Astrocyte (in vitro differentiated cells and primary cell): ENCODE data around the gene ABCG2. TPM values are rescaled to one million over a fixed set of nuclear protein-coding genes. Genes with fewer than 3 reads are reported as not detected.

Source experiments
- DNase-seq: peaks from one replicate; pipeline ENCODE4 v3.0.0-alpha.2; 2010; ENCODE audit warnings: low read depth
- FAIRE-seq: peaks from 2 replicates; lab custom pipeline; 2011; peaks lifted over from hg19 to GRCh38; lab: Jason Lieb, UNC
- H2AFZ ChIP-seq: 2 replicates; pipeline ENCODE4 v1.6.0; 2012; ENCODE audit warnings: low read depth, low read length, inconsistent platforms
- H3K27ac ChIP-seq: 2 replicates; pipeline ENCODE4 v1.5.1; 2011; ENCODE audit warnings: low read depth, low read length, inconsistent platforms
- H3K27me3 ChIP-seq: 2 replicates; pipeline ENCODE4 v1.6.0; 2011; ENCODE audit warnings: low read length, inconsistent platforms; ENCODE audit not compliant: insufficient read depth
- H3K36me3 ChIP-seq: 2 replicates; pipeline ENCODE4 v1.5.1; 2011; ENCODE audit warnings: low read length, inconsistent platforms; ENCODE audit not compliant: insufficient read depth
- H3K4me1 ChIP-seq: 2 replicates; pipeline ENCODE4 v1.5.1; 2011; ENCODE audit warnings: low read length, inconsistent platforms; ENCODE audit not compliant: insufficient read depth
- H3K4me2 ChIP-seq: 2 replicates; pipeline ENCODE4 v1.6.0; 2012; ENCODE audit warnings: low read length, inconsistent platforms
- H3K4me3 ChIP-seq: 2 replicates; pipeline ENCODE4 v1.5.1; 2011; ENCODE audit warnings: low read depth, mild to moderate bottlenecking, low read length, inconsistent platforms; ENCODE audit not compliant: insufficient read depth
- H3K79me2 ChIP-seq: 2 replicates; pipeline ENCODE4 v1.6.0; 2012; ENCODE audit warnings: mild to moderate bottlenecking, low read length, inconsistent platforms; ENCODE audit not compliant: insufficient read depth
- H3K9ac ChIP-seq: 2 replicates; pipeline ENCODE4 v1.6.0; 2012; ENCODE audit warnings: mild to moderate bottlenecking, low read length, inconsistent platforms
- H3K9me3 ChIP-seq: 2 replicates; pipeline ENCODE4 v1.5.1; 2012; ENCODE audit warnings: low read depth, mild to moderate bottlenecking, low read length, inconsistent platforms; ENCODE audit not compliant: insufficient read depth
- H4K20me1 ChIP-seq: 2 replicates; pipeline ENCODE4 v1.6.0; 2012; ENCODE audit warnings: low read length, inconsistent platforms; ENCODE audit not compliant: insufficient read depth
- H3K27ac Mint-ChIP-seq: one replicate; pipeline ENCODE4 v1.8.0; 2021; ENCODE audit warnings: mild to moderate bottlenecking, mixed read lengths; ENCODE audit not compliant: unreplicated experiment
- H3K27me3 Mint-ChIP-seq: one replicate; pipeline ENCODE4 v1.8.0; 2021; ENCODE audit warnings: low read depth, mixed read lengths; ENCODE audit not compliant: unreplicated experiment
- H3K36me3 Mint-ChIP-seq: one replicate; pipeline ENCODE4 v1.8.0; 2021; ENCODE audit warnings: low read depth, mixed read lengths; ENCODE audit not compliant: unreplicated experiment
- H3K4me1 Mint-ChIP-seq: one replicate; pipeline ENCODE4 v1.8.0; 2021; ENCODE audit warnings: low read depth, mixed read lengths; ENCODE audit not compliant: unreplicated experiment
- H3K4me3 Mint-ChIP-seq: one replicate; pipeline ENCODE4 v1.8.0; 2021; ENCODE audit warnings: mild to moderate bottlenecking, moderate library complexity, mixed read lengths; ENCODE audit not compliant: unreplicated experiment
- H3K9me3 Mint-ChIP-seq: one replicate; pipeline ENCODE4 v1.8.0; 2021; ENCODE audit warnings: mild to moderate bottlenecking, mixed read lengths; ENCODE audit not compliant: unreplicated experiment
- EZH2 ChIP-seq: IDR thresholded peaks from 2 replicates; pipeline ENCODE4 v1.6.1; 2012; ENCODE audit warnings: mild to moderate bottlenecking, low read length, inconsistent platforms; ENCODE audit not compliant: insufficient read depth
- total RNA-seq: library from RNA; stranded (reverse); gene quantifications from 2 replicates; pipeline ENCODE4 v1.2.1, GENCODE V29; 2021
- TF ChIP-seq, protein P1 (sequence below): IDR thresholded peaks from 2 replicates; pipeline ENCODE4 v1.5.1; 2011; ENCODE audit warnings: low read depth, mild to moderate bottlenecking, inconsistent platforms, low read length, moderate library complexity; ENCODE audit not compliant: insufficient read depth

The ABCG2 gene
- total RNA-seq, 1 donor from 2014 or later: 2.5 TPM

GRCh38 chr4:88102026-88102425 lies 56.4 kb downstream of the ABCG2 start:
- H3K79me2 ChIP-seq: no peaks in the 10 kb centered on the region
- H2AFZ ChIP-seq: no peak overlapping the region
- H3K9me3 Mint-ChIP-seq: peaks cover 1% of the 10 kb centered on the region
- H3K9me3 ChIP-seq: no peaks in the 10 kb centered on the region
- no peak overlapping the region for H3K27ac ChIP-seq
- no peaks in the 10 kb centered on the region for H3K36me3 Mint-ChIP-seq
- DNase-seq (no peak), FAIRE-seq (no peak)
- H4K20me1 ChIP-seq: no peaks in the 10 kb centered on the region
- no peaks in the 10 kb centered on the region for H3K27me3 ChIP-seq
- peaks cover 2% of the 10 kb centered on the region for H3K27me3 Mint-ChIP-seq
- no peak overlapping the region for H3K27ac Mint-ChIP-seq
- TF ChIP-seq, protein P1, sequence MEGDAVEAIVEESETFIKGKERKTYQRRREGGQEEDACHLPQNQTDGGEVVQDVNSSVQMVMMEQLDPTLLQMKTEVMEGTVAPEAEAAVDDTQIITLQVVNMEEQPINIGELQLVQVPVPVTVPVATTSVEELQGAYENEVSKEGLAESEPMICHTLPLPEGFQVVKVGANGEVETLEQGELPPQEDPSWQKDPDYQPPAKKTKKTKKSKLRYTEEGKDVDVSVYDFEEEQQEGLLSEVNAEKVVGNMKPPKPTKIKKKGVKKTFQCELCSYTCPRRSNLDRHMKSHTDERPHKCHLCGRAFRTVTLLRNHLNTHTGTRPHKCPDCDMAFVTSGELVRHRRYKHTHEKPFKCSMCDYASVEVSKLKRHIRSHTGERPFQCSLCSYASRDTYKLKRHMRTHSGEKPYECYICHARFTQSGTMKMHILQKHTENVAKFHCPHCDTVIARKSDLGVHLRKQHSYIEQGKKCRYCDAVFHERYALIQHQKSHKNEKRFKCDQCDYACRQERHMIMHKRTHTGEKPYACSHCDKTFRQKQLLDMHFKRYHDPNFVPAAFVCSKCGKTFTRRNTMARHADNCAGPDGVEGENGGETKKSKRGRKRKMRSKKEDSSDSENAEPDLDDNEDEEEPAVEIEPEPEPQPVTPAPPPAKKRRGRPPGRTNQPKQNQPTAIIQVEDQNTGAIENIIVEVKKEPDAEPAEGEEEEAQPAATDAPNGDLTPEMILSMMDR: no peak
- TF ChIP-seq EZH2: no peak
- no peaks in the 10 kb centered on the region for H3K36me3 ChIP-seq
- no peak overlapping the region for H3K4me2 ChIP-seq
- no peak overlapping the region for H3K4me3 ChIP-seq
- peaks cover 3% of the 10 kb centered on the region for H3K4me1 Mint-ChIP-seq
- H3K4me3 Mint-ChIP-seq: no peak overlapping the region
- no peak overlapping the region for H3K9ac ChIP-seq
- H3K4me1 ChIP-seq: peaks cover 9% of the 10 kb centered on the region

DNA sequence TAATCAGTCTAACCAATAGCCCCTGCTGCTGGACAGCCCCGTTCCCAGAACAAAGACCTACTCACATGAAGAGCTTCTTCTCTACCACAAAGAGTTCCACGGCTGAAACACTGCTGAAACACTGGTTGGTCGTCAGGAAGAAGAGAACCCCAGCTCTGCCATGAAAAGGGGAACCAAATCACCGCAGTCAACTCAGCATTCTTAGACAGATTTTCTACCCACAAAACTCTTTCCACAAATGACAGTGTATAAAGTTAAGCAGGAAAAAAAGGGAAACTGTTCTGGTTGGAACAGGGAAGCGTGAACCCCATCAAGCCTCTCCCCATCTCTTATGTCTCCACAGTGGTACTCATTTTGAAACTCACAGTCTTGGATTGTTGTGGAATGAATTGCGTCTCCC lies 57.3 kb downstream of the ABCG2 start:
- H3K27me3 Mint-ChIP-seq: peaks cover 2% of the 10 kb centered on the region
- no peaks in the 10 kb centered on the region for H3K79me2 ChIP-seq
- no peak overlapping the region for H3K4me2 ChIP-seq
- H2AFZ ChIP-seq: no peak overlapping the region
- H3K36me3 Mint-ChIP-seq: no peaks in the 10 kb centered on the region
- H3K4me1 ChIP-seq: peaks cover 8% of the 10 kb centered on the region
- H3K27ac Mint-ChIP-seq: no peak overlapping the region
- FAIRE-seq: no peak
- no peak for DNase-seq
- peaks cover 1% of the 10 kb centered on the region for H3K9me3 Mint-ChIP-seq
- no peak overlapping the region for H3K4me3 ChIP-seq
- no peaks in the 10 kb centered on the region for H3K27me3 ChIP-seq
- no peaks in the 10 kb centered on the region for H4K20me1 ChIP-seq
- no peak overlapping the region for H3K4me3 Mint-ChIP-seq
- TF ChIP-seq EZH2: no peak
- TF ChIP-seq, protein P1: no peak
- no peak overlapping the region for H3K27ac ChIP-seq
- H3K9ac ChIP-seq: no peak overlapping the region
- H3K9me3 ChIP-seq: no peaks in the 10 kb centered on the region
- peaks cover 3% of the 10 kb centered on the region for H3K4me1 Mint-ChIP-seq
- H3K36me3 ChIP-seq: no peaks in the 10 kb centered on the region

- H2AFZ ChIP-seq: no peak overlapping the region
- no peak for FAIRE-seq
- no peak overlapping the region for H3K4me3 Mint-ChIP-seq
- H3K79me2 ChIP-seq: no peaks in the 10 kb centered on the region
- no peak overlapping the region for H3K4me2 ChIP-seq
- H3K27ac ChIP-seq: no peak overlapping the region
- no peaks in the 10 kb centered on the region for H3K4me1 ChIP-seq
- no peak overlapping the region for H3K9ac ChIP-seq
- H3K9me3 Mint-ChIP-seq: peaks cover 1% of the 10 kb centered on the region
- no peaks in the 10 kb centered on the region for H4K20me1 ChIP-seq
- TF ChIP-seq EZH2: no peak
- TF ChIP-seq, protein P1: no peak
- DNase-seq: no peak
- no peaks in the 10 kb centered on the region for H3K27me3 ChIP-seq
- H3K9me3 ChIP-seq: no peaks in the 10 kb centered on the region
- H3K4me1 Mint-ChIP-seq: no peaks in the 10 kb centered on the region
- H3K36me3 Mint-ChIP-seq: no peaks in the 10 kb centered on the region
- no peak overlapping the region for H3K4me3 ChIP-seq
- H3K36me3 ChIP-seq: no peaks in the 10 kb centered on the region
- no peak overlapping the region for H3K27ac Mint-ChIP-seq
- H3K27me3 Mint-ChIP-seq: peaks cover 2% of the 10 kb centered on the region
Observed at GRCh38 chr4:88098993-88099752, 59.3 kb downstream of the ABCG2 start.
